NCI-H345 treated with DMSO at 0.1 percent for 48 hours (cell line): ENCODE measurements around the gene PJA2.
"Not testable (repeated sequence)": the region's sequence is repeated elsewhere in the genome, so short reads cannot be mapped to it uniquely, and the experiment has no call there.

Experiments
- DNase-seq: peaks from one replicate; lab custom pipeline; 2025; ENCODE audit not compliant: unreplicated experiment; lab: John Stamatoyannopoulos, UW

Gene PJA2

GRCh38 chr5:109312695-109313094 is 97.1 kb downstream of the PJA2 start:
- no peak for DNase-seq

DNA sequence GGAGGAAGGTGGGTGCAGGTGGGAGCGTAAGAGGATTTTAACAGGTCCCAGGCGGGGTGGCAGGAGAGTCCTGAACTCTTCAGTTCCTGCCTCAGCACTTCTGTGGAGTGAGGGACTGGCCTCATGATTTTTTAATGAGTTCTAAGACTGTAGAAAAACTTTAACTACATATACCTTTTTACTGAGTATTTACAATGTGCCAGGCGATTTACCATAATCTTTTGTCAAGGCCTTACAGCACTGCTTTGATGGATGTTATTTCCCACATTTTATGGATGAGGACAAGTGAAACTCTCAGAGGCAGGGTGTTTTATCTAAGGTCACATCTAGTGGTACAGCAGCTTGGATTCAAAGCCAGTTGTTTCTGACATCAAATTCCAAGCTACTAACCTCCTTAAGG is 99.5 kb downstream of the PJA2 start:
- DNase-seq, result no peak

GRCh38 chr5:109309326-109310063 is 100.3 kb downstream of the PJA2 start:
- no peak for DNase-seq

DNA sequence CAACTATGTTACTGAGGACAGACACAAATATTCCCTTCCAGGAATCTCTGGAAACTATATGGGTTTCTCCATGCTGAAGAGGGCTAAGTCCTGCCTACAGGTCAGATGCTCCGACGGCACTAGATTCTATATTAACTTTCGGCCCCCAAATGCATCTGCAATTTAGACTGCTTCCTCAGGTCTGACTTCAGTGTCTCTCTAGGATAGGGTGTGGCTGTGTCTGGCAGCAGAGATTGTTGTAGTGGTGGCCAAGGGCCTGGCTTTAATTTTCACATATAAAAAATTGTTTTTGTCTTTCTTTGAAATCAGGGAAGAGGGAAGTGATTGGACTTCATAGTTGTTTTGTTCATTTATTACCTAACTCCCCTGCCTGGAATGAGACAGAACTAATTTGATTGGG is 101.8 kb downstream of the PJA2 start:
- no peak for DNase-seq

DNA sequence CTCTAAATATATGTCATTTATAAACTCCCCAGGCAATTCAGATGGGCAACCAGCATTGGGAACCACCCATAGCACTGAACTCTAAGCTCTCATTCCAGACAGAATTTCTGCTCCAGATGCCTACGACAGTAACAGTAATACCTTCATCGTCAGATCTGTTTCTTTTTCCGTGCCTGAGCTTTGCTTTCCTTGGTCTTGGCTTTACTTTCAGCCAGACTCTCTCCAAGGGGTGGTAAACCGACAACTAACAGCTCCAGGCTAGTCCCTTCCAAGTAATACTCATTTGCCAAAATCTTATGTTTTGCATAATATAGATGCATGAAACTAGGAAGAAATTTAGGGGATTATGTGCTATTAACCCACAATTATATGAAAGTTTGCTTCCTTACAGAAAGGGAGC is 102.3 kb downstream of the PJA2 start:
- no peak for DNase-seq

GRCh38 chr5:109305352-109305751 is 104.4 kb downstream of the PJA2 start:
- DNase-seq, result no peak

GRCh38 chr5:109304309-109304708 is 105.5 kb downstream of the PJA2 start:
- no peak for DNase-seq

- no peak for DNase-seq
These were observed 109.4 kb downstream of the PJA2 start for GRCh38 chr5:109300367-109300766.

- DNase-seq, result no peak
These were observed 110.2 kb downstream of the PJA2 start for GRCh38 chr5:109299557-109299956.

DNA sequence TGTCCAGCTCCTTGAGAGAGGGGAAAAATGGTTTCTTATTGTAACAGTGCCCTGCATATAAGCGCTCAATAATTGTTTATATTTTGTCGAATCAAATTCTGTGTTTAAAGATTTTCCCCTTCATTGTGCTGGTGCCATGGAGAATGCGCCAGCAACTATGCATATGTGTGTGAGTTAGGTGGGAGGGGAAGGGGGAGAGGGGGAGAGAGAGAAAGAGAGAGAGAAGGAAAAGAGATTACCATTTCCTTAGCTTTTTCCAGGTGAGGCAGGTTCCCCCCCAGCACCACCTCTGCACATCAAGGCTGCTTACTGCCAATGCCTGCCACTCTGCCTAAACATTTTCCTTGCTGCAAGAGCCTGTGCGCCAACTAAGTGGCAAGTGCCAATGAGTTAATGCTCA is 111.0 kb downstream of the PJA2 start:
- DNase-seq, result no peak

- no peak for DNase-seq
These were observed 111.9 kb downstream of the PJA2 start for GRCh38 chr5:109297900-109298299.

GRCh38 chr5:109291090-109291489 is 118.7 kb downstream of the PJA2 start:
- DNase-seq, result no peak

- no peak for DNase-seq
These were observed 119.5 kb downstream of the PJA2 start for GRCh38 chr5:109290231-109290630.

- not testable (repeated sequence) for DNase-seq
These were observed 123.1 kb downstream of the PJA2 start for GRCh38 chr5:109286628-109287027.
